Mammary epithelial cell (primary cell): Measurements from ENCODE around the gene USP51.

Experiments
- EZH2 ChIP-seq: IDR thresholded peaks from 2 replicates; pipeline ENCODE4 v1.6.1; 2012; ENCODE audit warnings: low read length, inconsistent platforms, borderline replicate concordance
- TF ChIP-seq, protein P1 (sequence below), 2 donors: IDR thresholded peaks in 1 of 2; conservative IDR thresholded peaks in 1 of 2; 2 replicates each; pipeline ENCODE4 v1.5.1; 2011 to 2012; ENCODE audit warnings: inconsistent platforms in 2 of 2, low read length in 2 of 2, mild to moderate bottlenecking in 2 of 2, control low read depth in 1 of 2, low read depth in 1 of 2; ENCODE audit not compliant: insufficient read depth in 1 of 2; ENCODE audit errors: extremely low read depth in 1 of 2

- TF ChIP-seq EZH2 = no peak
- TF ChIP-seq, protein P1, sequence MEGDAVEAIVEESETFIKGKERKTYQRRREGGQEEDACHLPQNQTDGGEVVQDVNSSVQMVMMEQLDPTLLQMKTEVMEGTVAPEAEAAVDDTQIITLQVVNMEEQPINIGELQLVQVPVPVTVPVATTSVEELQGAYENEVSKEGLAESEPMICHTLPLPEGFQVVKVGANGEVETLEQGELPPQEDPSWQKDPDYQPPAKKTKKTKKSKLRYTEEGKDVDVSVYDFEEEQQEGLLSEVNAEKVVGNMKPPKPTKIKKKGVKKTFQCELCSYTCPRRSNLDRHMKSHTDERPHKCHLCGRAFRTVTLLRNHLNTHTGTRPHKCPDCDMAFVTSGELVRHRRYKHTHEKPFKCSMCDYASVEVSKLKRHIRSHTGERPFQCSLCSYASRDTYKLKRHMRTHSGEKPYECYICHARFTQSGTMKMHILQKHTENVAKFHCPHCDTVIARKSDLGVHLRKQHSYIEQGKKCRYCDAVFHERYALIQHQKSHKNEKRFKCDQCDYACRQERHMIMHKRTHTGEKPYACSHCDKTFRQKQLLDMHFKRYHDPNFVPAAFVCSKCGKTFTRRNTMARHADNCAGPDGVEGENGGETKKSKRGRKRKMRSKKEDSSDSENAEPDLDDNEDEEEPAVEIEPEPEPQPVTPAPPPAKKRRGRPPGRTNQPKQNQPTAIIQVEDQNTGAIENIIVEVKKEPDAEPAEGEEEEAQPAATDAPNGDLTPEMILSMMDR (conservative IDR thresholded peaks at IDR 0.05 in 1 of 2, IDR thresholded peaks at IDR 0.05 in 1 of 2; ENCODE audit: extremely low read depth in 1 of 2, insufficient read depth in 1 of 2, low read depth in 1 of 2, low read length in 2 of 2) = no peak
These were observed at the start of gene USP51 for GRCh38 chrX:55489314-55490009.
